Lower lobe of right lung (tissue), 2 donors: Measurements from ENCODE around the gene PRODH. TPM values are rescaled to one million over a fixed set of nuclear protein-coding genes. Genes with fewer than 3 reads are reported as not detected.
"Not testable (repeated sequence)": the region's sequence is repeated elsewhere in the genome, so short reads cannot be mapped to it uniquely, and the experiment has no call there.

ENCODE experiments used
- ATAC-seq, 2 donors: fragments of 200-7000 bp; cut with Tn5 transposase; one replicate each; pipeline ENCODE4 v1.9.1; 2020 to 2022; ENCODE audit warnings: mild to moderate bottlenecking in 2 of 2, moderate library complexity in 2 of 2
- DNase-seq: peaks from one replicate; pipeline ENCODE4 v3.0.0-alpha.2; 2020
- H3K27ac ChIP-seq: fragments of 200-600 bp; one replicate; pipeline ENCODE4 v1.8.0; 2022
- H3K27me3 ChIP-seq: fragments of 200-600 bp; one replicate; pipeline ENCODE4 v1.8.0; 2022; ENCODE audit warnings: low read depth
- H3K36me3 ChIP-seq: fragments of 200-600 bp; one replicate; pipeline ENCODE4 v1.8.0; 2022; ENCODE audit warnings: mild to moderate bottlenecking
- H3K4me1 ChIP-seq: fragments of 200-600 bp; one replicate; pipeline ENCODE4 v1.8.0; 2022
- H3K4me3 ChIP-seq: fragments of 200-600 bp; one replicate; pipeline ENCODE4 v1.8.0; 2022; ENCODE audit warnings: mild to moderate bottlenecking
- H3K9me3 ChIP-seq: fragments of 200-600 bp; one replicate; pipeline ENCODE4 v1.8.0; 2022
- intact Hi-C: fragments of 100-400 bp; cut with DNase I; formaldehyde crosslinking; loops from one replicate; pipeline ENCODE4 v1.11.0; 2022
- total RNA-seq: library from RNA; stranded (reverse); fragmentation: NEBNext Ultra II Directional; extraction: Animal tissue kit (Norgen Biotek cat#: 25700); gene quantifications from one replicate; pipeline ENCODE4 v1.2.1, GENCODE V29; 2021
- TF ChIP-seq, protein P1 (sequence below): fragments of 200-600 bp; IDR thresholded peaks from one replicate; pipeline ENCODE4 v1.8.0; 2022; ENCODE audit warnings: antibody characterized with exemption, mild to moderate bottlenecking
- donor health status: DM: no; HTN: yes; CAD: no; lungs with severe emphysema.

PRODH gene
- total RNA-seq, 1 donor from 2014 or later, result 33.9 TPM

DNA sequence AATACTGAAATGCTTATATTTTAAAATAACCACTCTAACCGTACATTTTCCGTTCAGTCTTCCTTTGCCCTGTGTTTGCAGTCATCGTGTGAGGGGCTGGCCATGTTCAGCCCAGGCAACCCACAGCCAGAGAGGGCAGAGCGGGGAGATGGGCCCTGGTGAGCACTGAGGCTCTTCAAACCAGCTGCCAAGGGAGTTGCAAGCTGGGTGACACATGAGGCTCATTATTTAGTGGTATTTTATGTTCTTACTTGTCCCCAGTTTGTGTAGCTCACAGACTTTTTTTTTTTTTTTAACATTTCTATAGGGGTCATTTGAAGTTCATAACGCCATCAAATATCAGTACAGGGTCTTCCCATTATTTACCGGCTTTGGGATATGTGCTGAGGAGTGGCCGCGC is 48.0 kb downstream of the PRODH start:
- H3K27ac ChIP-seq, result no peak overlapping the region
- TF ChIP-seq, protein P1, sequence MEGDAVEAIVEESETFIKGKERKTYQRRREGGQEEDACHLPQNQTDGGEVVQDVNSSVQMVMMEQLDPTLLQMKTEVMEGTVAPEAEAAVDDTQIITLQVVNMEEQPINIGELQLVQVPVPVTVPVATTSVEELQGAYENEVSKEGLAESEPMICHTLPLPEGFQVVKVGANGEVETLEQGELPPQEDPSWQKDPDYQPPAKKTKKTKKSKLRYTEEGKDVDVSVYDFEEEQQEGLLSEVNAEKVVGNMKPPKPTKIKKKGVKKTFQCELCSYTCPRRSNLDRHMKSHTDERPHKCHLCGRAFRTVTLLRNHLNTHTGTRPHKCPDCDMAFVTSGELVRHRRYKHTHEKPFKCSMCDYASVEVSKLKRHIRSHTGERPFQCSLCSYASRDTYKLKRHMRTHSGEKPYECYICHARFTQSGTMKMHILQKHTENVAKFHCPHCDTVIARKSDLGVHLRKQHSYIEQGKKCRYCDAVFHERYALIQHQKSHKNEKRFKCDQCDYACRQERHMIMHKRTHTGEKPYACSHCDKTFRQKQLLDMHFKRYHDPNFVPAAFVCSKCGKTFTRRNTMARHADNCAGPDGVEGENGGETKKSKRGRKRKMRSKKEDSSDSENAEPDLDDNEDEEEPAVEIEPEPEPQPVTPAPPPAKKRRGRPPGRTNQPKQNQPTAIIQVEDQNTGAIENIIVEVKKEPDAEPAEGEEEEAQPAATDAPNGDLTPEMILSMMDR, result no peak
- H3K36me3 ChIP-seq, result no peaks in the 10 kb centered on the region
- H3K4me1 ChIP-seq, result no peaks in the 10 kb centered on the region
- H3K27me3 ChIP-seq, result no peaks in the 10 kb centered on the region
- ATAC-seq (no peak), DNase-seq (no peak)
- no peaks in the 10 kb centered on the region for H3K9me3 ChIP-seq
- intact Hi-C loops, result no loop called here
- H3K4me3 ChIP-seq, result no peak overlapping the region

DNA sequence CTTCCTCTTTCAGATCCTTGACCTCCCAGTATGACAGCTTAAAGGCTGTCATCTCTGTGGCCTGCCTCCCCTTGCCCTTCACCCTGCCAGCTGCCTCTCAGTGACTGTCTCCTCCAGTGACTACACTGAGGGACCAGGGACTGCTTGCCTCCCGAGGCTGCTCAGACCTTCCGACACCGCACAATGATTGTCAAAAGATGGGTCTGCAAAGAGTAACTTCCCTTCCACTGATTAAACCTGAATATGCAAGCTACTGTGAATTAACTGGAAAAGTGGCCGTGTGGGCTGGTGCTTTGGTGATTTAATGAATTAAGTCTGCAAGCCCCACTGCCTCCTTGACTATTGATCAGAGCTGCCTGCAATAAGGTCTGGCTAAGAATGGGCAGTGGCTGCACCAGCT is 51.6 kb downstream of the PRODH start:
- ATAC-seq, intact Hi-C loops, DNase-seq: not testable (repeated sequence)

DNA sequence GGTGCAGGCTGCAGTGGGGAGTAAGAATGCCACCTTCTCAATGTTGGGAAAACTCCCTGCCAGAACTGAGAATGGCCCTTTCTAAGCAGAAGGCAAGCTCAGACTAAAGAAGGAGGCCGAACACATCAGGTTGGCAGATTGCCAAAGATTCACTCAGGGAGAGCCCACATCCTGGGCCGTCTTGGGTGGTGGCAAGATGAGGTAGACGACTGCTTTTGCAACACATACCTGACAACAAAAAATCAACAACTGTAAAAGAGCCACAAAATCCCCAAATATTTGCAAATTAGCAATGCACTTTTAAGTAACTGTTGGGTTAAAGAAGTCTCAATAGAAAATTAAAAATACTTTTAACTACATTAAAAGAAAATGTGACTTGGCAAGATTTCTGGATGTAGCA is 54.8 kb downstream of the PRODH start:
- H3K4me3 ChIP-seq, H3K4me1 ChIP-seq, H3K27ac ChIP-seq, intact Hi-C loops, H3K27me3 ChIP-seq, ATAC-seq, H3K36me3 ChIP-seq, H3K9me3 ChIP-seq, DNase-seq: not testable (repeated sequence)

More for the DNA sequence above, 51.6 kb downstream of the PRODH start:
- not testable (repeated sequence) for H3K4me1 ChIP-seq, H3K9me3 ChIP-seq, H3K36me3 ChIP-seq, H3K27me3 ChIP-seq, H3K4me3 ChIP-seq, H3K27ac ChIP-seq

Other genes with a start within 250 kb of the PRODH start
- 4.5 TPM for gene DGCR6, start 30.0 kb downstream of the PRODH start, total RNA-seq
- gene DGCR2, start 186.1 kb upstream of the PRODH start, total RNA-seq, result 62.9 TPM
- not detected for gene TSSK2, start 195.0 kb upstream of the PRODH start, total RNA-seq
- 14.0 TPM for gene ESS2, start 208.4 kb upstream of the PRODH start, total RNA-seq
- not detected for gene GSC2, start 214.0 kb upstream of the PRODH start, total RNA-seq
- gene SLC25A1, start 242.4 kb upstream of the PRODH start, total RNA-seq, result 50.3 TPM